Choroid plexus epithelial cell (primary cell): ENCODE results near the gene SPINT2.

Source experiments
- DNase-seq: peaks from one replicate; pipeline ENCODE4 v3.0.0-alpha.2; 2010; ENCODE audit warnings: low read depth
- H3K4me3 ChIP-seq: 2 replicates; pipeline ENCODE4 v1.5.1; 2011; ENCODE audit warnings: low read depth, mild to moderate bottlenecking, control low read depth, low read length, moderate library complexity
- TF ChIP-seq, protein P1 (sequence below): conservative IDR thresholded peaks from 2 replicates; pipeline ENCODE4 v1.5.1; 2011; ENCODE audit warnings: low read depth, mild to moderate bottlenecking, control low read depth, inconsistent platforms, low read length, moderate library complexity

SPINT2 gene

DNA sequence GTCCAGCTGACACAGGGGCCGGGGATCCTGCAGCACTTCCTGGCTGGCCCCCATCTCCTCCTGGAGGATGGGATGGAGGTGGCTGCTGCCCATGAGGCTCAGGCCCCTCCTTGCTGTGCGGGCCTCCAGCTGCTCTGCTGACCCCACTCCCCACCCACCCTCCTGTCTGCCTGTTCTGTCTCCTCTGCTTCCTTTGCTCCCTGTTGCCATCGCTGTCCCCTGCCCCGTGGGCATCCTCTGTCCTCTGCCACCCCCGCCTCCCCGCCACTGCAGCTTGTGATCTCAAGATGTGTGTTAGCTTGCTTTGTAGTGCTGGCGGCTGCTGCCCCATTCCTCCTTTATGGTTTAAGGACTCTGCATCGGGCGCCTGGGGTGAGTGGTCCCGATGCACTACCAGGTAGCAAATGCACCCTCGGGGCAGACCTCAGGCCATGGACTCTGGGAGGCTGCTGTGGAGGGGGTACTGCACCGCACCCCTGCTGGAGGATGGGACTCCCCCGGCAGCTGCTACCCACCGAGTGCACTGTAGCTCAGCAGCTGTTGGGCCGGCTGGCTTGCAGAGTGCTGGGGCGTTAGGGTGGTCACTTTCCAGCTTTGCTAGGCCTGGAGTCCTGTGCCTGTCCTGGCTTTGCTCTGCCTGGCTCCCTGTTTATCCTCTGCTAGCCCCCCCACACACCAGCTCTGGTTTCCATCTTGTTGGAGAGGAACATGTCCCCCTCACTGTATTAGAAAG lies 23.9 kb downstream of the SPINT2 start:
- DNase-seq, result no peak
- TF ChIP-seq, protein P1, sequence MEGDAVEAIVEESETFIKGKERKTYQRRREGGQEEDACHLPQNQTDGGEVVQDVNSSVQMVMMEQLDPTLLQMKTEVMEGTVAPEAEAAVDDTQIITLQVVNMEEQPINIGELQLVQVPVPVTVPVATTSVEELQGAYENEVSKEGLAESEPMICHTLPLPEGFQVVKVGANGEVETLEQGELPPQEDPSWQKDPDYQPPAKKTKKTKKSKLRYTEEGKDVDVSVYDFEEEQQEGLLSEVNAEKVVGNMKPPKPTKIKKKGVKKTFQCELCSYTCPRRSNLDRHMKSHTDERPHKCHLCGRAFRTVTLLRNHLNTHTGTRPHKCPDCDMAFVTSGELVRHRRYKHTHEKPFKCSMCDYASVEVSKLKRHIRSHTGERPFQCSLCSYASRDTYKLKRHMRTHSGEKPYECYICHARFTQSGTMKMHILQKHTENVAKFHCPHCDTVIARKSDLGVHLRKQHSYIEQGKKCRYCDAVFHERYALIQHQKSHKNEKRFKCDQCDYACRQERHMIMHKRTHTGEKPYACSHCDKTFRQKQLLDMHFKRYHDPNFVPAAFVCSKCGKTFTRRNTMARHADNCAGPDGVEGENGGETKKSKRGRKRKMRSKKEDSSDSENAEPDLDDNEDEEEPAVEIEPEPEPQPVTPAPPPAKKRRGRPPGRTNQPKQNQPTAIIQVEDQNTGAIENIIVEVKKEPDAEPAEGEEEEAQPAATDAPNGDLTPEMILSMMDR, result no peak
- H3K4me3 ChIP-seq, result no peak overlapping the region

DNA sequence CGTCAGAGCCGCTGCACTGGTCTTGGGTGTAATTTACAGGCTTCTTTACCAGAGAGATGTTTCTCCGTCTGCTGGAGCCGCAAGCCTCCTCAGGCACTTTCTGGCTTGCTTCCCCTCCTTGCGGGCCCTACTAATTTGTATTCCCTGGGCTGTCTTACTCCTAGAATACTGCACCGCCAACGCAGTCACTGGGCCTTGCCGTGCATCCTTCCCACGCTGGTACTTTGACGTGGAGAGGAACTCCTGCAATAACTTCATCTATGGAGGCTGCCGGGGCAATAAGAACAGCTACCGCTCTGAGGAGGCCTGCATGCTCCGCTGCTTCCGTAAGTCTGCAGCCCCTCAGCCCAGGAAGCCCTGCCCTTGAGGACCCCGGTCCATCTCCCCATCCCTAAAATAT lies 25.6 kb downstream of the SPINT2 start:
- TF ChIP-seq, protein P1, result no peak
- H3K4me3 ChIP-seq, result no peak overlapping the region
- DNase-seq, result no peak

DNA sequence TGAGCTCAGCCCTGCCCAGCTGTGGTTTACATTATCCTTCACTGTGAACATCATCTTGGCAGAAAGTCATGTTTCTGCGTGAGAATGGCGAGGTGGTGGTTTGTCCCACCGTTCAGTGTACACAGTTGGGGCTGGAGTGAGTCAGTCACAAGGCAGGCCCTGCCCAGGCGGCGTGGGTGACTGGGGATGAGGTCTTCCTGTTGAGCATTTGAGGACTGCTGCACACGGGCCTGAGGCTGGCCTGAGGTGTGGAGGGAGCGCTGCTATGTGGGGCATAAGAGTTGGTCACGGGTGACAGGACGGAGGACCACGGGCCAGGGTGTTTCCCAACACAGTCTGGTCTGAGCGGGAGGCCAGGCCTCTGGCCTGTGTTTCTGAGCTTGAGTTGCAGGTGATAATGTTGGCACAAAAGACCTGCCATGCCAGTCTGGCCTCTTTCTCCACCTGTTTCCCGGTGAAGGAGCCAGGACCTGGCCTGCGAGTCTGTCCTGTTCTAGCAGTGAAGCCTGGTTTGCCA lies 26.3 kb downstream of the SPINT2 start:
- TF ChIP-seq, protein P1, result no peak
- DNase-seq, result peak; percentile 78
- H3K4me3 ChIP-seq, result no peak overlapping the region

DNA sequence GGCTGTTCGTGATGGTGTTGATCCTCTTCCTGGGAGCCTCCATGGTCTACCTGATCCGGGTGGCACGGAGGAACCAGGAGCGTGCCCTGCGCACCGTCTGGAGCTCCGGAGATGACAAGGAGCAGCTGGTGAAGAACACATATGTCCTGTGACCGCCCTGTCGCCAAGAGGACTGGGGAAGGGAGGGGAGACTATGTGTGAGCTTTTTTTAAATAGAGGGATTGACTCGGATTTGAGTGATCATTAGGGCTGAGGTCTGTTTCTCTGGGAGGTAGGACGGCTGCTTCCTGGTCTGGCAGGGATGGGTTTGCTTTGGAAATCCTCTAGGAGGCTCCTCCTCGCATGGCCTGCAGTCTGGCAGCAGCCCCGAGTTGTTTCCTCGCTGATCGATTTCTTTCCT lies 27.5 kb downstream of the SPINT2 start:
- no peak for DNase-seq
- no peak overlapping the region for H3K4me3 ChIP-seq
- TF ChIP-seq, protein P1, result no peak

DNA sequence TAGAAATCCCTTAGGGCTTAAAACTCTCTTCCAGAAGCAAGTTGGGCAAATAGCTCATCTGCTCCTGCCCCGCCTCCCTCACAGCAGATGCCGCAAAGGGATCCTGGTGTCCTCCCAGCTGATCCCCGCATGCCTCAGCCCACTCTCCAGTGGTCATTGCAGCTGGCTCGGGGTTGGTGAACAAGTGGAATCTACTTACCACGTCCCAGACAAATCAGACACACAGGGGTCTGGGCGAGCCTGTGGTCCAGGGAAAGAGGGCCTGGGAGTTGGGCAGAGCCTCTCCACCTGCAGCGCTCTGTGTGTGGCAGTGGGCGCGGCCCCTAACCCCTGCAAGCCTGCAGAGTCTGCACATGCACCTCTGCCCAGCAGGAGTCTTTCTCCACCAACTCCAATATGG lies 28.9 kb downstream of the SPINT2 start:
- no peak for DNase-seq
- H3K4me3 ChIP-seq, result no peak overlapping the region
- TF ChIP-seq, protein P1, result no peak

DNA sequence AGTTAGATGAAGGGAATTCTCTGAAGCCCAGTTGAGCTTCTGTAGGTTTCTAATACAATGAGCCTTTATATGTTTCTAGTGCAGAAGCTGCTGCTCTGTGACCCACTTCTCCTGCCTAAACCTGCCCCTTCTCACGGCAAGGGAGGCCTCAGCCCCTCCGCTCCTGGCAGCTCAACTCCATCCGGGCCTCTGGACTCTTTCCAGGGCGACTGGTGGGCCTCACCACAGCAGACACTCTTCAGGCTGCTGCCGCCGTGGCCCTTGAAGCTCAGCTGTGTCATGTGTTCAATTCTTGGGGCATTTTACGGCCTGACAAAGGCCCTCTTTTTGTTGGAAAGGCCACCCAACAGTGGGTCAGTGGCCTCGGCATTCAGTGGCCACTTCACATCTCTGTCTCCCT lies 29.7 kb downstream of the SPINT2 start:
- no peak for DNase-seq
- H3K4me3 ChIP-seq, result no peak overlapping the region
- TF ChIP-seq, protein P1, result no peak
